RCC 7860 (cell line): Measurements from ENCODE around the gene HECTD3.
"Not testable (repeated sequence)": the region's sequence is repeated elsewhere in the genome, so short reads cannot be mapped to it uniquely, and the experiment has no call there.

ENCODE experiments used
- DNase-seq: peaks from one replicate; pipeline ENCODE4 v3.0.0-alpha.2; 2015; ENCODE audit warnings: low spot score
- FAIRE-seq: peaks from 2 replicates; lab custom pipeline; 2012; peaks lifted over from hg19 to GRCh38; lab: Jason Lieb, UNC

HECTD3 gene

DNA sequence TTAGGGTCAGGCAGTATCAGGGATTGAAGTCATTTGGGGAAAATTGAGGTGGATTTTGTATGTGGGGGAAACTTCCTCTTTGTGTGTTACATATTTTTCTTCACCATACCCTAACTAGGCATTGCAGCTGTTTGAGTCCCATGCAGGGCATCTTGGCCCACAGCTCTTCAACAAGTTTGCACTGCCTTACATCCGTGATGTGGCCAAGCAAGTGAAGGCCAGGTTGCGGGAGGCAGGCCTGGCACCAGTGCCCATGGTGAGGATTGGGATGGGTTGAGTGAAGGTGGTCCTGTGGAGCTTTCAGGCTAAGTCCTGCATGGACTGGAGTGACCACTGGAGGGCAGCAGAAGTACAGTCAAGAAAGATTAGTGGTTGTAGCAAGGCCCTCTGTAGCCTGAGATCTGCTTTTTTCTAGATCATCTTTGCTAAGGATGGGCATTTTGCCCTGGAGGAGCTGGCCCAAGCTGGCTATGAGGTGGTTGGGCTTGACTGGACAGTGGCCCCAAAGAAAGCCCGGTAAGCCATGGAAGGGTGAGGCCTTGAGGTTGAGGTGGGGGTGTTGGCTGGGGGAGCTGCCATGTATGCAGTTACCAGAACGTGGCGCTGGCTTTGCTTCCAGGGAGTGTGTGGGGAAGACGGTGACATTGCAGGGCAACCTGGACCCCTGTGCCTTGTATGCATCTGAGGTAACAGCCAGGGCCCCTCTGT lies 3.4 kb upstream of the HECTD3 start:
- DNase-seq (peak; percentile 63), FAIRE-seq (no peak)

DNA sequence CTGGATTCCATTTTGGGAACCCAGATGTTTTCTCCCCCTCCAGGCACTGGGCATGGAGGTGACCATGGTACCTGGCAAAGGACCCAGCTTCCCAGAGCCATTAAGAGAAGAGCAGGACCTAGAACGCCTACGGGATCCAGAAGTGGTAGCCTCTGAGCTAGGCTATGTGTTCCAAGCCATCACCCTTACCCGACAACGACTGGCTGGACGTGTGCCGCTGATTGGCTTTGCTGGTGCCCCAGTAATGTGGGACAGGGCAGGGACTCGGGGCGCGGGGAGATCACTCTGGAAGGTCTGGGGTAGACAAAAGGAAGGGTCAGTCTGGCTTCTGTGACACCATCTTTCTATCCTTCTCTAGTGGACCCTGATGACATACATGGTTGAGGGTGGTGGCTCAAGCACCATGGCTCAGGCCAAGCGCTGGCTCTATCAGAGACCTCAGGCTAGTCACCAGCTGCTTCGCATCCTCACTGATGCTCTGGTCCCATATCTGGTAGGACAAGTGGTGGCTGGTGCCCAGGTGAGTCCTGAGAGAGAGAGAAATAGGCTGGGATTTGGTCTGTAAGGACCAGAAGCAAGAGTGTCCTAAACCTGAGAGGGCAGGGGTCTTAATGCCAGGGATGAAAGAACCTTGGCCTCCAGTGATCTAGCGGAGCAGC lies 2.6 kb upstream of the HECTD3 start:
- FAIRE-seq (no peak), DNase-seq (no peak)

DNA sequence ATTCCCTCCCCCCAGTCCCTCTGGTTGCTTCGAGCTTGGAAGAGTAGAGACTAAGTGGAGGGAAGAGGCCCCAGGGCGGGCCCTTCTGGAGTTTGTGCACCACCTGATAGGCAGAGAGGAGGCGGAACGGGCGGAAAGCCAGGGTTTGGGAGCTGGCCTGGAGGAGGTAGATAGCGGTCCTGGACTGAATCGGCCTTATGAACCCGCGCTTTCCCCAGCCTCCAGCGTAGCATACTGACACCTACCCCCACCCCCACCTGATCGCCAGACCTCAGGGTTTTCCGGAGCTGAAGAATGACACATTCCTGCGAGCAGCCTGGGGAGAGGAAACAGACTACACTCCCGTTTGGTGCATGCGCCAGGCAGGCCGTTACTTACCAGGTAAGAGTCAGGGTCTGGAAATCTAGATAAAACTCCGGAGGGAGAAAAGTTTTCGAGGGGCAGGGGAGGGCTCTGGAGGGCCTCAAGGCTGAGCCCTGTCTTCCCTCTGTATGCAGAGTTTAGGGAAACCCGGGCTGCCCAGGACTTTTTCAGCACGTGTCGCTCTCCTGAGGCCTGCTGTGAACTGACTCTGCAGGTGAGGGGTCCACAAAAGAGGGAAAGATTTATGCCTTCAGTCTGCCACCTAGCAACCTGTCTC lies 1.6 kb upstream of the HECTD3 start:
- FAIRE-seq, result no peak
- DNase-seq, result peak; percentile 72

DNA sequence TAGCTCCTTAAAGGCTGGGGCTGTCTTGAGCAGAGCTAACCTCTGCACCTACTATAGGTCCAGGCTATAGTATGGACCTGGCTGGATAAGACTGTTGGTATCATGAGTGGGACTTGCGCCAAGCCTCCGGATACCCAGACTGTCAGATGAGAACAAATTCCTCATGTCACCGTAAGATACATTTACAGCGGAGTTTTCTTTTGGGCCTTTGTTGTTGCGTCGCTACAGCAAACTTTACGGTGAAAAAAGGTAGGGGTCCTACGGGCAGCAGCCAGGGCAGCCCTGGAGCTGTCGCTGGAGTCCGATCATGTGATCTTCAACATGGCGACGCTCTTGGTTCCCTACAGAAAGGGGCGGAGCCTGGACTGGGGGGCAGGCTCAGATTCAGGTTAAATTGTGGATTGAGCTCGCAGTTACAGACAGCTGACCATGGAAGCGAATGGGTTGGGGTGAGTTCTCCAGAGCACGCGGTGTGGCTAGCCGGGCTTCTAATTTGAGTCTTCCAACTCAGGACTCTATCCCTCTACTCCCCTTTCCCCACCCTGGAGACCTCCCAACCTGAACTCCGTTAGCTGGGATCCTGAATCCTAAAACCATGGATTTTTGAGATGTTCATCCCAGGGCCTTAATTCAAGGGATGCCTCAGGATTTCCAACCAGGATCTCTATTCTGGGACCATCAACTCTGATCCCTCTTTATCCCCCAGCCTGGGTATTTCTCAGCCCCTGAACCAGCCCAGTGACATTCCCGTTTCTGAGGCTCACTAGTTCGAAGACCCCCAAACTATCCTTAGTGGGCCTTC lies 914 bp upstream of the HECTD3 start, which contains the start of gene UROD:
Gene UROD, plus strand, starts transcription at position 418 of the 802 bp plus-strand sequence. Its CDS starts 12 bp downstream, at position 430.
- peak; percentile 95 for DNase-seq
- FAIRE-seq, result peak; percentile 89

DNA sequence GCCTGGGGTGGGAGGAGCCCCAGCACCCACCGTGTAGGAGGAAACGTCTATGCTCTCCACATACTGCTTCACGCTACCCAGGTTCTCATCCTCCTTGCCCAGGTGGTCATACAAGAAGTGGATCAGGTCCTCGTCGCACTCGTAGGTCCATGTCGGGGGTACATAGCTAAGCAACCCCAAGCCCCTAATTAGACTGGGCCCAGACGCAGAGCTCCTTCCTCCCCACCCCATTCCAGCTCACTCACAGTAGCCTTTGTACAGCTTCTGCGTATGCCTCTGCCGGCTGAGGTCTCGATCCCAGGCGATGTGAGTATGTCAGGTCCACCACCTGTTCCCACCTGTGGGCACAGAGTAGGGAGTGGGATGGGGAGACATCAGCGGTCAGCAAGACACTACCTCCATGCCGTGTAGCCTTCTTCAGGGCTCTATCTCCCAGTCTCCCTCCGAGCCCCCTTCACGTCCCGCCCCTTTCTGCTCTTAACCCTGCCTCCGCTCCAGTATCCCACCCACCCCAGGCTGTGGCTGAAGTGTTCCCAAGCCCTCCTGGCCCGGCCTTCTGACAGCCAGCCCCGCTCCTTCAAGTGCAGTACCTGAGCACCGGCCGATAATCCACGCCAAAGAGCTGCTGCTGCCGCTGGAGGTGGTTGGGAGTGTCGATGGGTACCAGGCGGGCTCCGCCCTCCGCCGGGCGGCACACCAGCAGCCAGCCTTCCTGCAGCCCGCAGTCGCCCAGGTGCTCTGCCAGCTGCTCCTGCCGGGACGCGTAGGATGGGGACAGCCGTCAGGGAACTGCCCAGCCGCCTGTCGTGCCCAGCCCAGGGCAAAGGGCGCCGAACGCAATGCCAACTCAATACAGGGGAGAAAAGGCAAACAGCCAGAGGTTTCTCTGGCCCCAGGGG lies 919 bp downstream of the HECTD3 start:
- no peak for DNase-seq
- no peak for FAIRE-seq

DNA sequence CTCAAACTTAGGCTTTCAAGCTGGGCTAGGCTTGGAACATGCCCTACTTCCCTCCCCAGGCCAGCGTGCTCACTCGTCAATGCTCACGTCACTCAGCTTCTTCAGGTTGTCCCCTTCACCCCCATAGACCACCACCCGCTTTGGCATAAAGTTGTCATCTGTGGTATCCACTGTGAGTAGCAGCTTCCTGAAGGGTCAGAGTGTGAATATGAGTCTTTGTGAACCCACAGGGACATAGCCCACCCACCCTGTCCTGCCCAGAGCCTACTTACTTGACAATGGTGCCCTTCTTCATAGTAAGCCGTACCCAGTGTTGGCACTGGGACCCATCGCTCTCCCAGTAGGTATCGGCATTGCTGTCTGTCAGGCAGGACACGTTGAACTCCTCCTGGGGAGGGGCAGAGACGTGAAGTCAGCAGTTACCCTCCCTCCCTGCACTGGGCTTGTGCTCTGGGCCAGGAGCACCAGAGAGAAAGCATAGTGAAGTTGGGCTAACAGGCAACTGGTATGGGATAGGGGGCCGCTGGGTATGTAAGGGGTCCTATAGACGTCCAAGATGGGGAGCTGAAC lies 1.7 kb downstream of the HECTD3 start:
- DNase-seq (no peak), FAIRE-seq (no peak)

DNA sequence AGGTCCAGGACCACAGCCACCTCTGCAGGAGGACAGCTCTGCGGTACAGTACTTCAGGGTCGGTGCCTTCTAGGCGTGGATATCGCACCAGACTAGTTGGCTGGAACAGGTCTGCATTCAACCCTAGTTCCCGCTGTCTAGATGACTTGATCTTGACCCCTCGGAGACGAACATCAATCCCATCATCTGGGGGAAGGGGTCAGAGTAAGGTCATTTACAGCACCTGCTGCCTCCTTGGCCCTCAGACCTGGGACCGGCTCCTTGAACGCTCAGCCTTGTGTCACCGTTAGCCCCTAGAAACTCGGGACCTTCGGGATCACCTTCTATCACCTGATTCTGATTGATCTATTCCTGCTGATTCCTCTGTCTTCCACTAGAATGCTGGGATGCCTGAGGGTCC lies 2.6 kb downstream of the HECTD3 start:
- DNase-seq (no peak), FAIRE-seq (no peak)

DNA sequence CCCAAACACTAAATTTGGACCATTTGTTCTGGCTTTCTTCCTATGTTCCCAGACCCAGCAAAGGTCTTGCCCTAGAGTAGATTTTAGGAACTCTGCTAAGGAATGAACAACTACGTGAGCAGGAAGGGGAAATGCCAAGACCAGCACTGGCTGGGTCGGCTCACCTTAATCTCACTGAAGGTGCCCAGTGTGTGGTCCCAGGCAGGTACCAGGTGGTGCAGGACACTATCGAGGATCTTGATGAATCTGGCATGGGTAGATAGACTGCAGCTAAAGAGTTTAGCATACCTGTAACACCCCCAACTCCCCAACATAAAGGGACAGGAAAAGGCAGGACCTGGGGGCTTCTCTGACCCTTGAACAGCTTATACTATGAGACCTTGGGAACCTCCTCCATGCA lies 3.0 kb downstream of the HECTD3 start:
- DNase-seq (no peak), FAIRE-seq (no peak)

DNA sequence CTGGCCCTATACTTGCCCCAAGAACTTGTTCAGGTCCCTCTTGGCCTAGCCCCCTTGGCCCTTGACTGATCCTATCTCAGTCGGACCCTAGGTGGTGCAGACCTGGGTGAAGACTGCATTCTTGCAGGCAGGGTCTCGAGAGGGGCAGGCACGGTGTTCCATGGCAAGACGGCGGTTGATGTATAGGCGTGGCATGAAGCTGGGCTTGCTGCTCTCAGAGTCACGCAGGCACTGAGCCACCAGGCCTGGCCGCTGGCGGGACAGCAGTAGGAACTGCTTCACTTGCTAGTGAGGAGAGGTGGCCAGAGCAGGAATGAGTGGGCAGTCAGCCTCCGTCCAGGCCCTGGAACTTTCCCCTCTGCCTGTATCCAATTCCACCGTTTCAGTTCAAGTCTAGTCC lies 3.8 kb downstream of the HECTD3 start:
- FAIRE-seq (no peak), DNase-seq (no peak)

DNA sequence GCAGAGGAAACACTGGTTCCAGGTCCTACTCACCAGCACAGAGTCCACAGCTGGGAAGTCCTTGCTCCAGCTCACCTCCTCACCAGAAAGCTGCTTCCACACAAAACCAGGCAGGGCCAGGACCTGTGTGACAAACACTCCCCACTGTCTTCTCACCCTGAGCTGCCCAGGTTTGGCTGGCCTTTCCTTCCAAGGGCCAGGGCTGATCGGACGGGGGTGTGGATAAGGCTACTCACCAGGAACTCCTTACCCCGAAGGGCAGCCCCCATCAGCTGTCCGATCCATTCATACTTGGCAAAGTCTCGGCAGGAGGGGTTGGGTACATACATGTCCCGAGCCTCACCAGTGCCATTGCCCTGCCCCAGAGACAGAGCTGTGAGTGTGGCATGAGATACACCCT lies 5.4 kb downstream of the HECTD3 start:
- no peak for FAIRE-seq
- no peak for DNase-seq

DNA sequence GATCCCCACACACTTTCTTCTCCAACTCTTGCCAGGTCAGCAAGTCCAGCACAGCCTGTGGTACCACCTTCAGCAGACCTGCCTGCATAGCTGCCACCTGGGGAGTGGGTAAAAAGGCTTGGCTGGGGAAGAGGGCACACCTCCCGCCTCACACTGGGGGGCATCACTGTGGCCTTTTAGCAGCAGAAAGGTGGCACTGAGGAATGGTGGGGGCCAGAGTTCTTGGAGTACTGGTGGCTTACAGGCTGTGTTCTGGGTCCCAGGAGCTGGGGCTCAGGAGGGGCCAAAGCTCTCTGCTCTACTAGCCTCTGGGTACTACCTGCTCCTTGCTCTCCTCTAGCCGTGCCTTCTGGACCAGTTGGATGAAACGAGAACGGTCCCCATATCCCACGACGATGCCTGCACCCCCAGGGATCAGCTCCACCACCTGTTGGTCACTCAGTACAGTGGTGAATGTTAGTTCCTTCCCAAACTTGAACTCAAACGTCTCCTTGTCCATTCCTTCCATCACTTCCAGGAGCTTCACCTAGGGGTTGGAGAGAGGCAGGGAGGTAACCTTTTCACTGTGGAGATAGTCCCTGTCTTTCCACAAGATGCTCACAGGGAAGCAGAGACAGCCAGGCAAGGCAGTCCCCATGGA lies 6.7 kb downstream of the HECTD3 start:
- DNase-seq, result no peak
- no peak for FAIRE-seq

DNA sequence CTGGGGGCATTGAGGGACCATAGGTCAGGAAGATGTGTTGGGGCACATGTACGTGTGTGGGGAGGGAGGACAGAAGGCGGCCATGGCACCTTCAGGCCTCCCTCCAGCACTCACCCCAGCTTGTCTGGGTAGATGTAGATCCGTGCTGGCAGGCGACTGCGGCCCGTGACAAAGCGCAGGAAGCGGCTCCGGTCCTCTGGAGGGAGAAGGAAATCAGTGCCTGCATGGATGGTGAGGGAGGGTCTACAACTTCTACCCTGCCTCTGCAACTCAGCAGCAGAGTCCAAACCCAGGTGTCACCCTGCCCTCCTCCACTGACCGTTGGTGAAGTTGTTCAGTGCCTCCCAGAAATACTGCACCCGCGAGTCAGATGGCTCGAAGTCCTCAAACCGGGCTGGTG lies 7.4 kb downstream of the HECTD3 start:
- FAIRE-seq, result no peak
- no peak for DNase-seq

DNA sequence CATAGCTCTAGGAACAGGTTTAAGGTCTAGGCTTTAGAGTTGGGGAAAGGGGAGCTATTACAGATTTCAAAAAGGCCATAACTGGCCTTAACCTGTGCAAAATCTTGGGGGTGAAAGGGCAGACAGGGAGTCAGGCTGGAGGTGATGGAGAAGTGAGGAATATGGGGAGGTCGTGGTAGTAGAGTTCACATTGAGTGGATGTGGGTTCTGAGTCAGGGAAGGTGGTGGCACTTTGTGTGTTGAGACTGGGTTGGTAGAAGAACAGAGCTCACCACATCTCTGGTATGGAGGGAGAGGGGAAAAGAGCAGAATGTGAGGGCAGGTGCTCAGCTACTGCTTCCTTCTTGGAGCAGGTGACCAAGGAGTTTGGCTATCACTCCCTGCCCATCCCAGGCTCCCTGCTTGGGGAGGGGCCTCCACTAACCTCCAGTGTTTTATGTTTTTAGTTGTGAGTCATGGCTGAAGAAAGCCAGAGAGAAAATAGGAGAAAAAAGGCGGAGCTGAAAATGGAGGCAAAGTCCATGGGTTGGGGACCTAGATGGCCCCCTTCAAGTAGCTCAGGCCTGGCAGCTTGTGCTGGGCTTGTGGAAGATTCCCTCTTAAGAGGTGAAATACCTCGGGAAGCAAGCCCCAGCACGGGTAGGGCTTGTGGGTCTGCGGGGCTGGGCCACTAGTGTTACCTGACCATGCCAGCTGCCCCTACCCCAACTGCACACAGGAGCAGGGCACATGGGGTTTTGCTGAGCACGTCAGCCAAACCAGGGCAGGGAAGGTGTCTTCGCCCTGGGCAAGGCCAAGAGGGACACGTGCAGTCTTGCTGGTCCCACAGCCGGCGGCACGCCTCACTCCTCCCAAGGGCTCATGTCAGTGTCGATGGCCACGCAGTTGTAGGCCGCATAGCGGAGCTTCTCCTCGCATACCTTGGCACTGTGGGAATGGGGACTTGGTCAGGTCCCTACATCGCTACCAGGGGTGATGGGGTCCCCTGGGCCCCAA lies 8.2 kb downstream of the HECTD3 start:
- DNase-seq, result no peak
- no peak for FAIRE-seq

DNA sequence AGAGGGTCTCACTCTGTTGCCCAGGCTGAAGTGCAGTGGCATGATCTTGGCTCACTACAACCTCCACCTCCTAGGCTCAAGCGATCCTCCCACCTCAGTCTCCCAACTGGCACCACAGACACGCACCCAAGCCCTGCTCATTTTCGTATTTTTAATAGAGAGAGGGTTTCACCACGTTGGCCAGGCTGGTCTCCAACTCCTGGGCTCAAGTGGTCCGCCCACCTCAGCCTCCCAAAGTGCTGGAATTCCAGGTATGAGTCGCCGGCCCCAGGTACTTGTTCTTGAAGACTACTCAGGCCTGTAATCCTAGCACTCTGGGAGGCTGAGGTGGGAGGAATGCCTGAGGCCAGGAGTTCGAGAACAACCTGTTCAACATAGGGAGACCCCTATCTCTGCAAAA lies 9.5 kb downstream of the HECTD3 start:
- DNase-seq, FAIRE-seq: not testable (repeated sequence)

DNA sequence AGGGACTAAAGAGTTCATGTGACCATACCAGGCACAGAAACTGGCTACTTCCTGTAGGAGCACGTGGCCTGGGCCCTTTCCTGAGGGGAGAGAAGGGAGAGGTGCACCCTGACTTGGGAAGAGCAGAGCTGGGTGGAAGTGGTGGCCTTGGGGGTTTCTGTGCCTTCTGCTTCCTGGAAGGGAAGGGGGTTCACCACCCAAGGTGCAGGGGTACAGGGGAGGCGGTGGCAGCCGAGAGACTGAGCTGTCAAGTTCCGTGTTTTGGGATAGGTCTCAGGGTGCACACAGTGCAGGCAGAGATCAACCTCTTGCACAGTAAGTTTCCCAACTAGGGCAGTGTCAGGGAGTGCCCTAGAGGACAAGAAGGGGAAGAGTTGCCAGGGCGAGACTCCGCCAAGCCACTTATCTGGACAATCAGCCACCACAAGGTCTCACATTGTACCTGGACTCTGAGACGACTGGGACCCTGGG lies 10.1 kb downstream of the HECTD3 start:
- FAIRE-seq, result no peak
- no peak for DNase-seq

DNA sequence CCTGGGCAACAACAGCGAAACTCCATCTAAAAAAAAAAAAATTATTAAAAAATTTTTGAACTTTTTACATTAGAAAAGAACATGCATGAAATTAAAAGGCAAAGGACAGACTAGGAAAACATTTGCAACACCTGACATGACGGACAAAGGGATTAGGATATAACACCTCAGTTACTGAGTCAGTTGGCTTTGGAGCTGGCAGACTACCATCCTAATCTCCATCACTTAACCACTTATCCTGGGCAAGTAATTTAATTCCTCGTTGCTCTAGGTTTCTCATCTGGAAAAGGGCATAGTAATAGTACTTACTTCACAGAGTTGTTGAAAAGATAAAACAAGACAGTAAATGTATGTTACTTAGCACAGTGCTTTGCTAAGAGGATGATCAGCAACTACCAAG lies 11.9 kb downstream of the HECTD3 start:
- FAIRE-seq, result no peak
- DNase-seq, result no peak

DNA sequence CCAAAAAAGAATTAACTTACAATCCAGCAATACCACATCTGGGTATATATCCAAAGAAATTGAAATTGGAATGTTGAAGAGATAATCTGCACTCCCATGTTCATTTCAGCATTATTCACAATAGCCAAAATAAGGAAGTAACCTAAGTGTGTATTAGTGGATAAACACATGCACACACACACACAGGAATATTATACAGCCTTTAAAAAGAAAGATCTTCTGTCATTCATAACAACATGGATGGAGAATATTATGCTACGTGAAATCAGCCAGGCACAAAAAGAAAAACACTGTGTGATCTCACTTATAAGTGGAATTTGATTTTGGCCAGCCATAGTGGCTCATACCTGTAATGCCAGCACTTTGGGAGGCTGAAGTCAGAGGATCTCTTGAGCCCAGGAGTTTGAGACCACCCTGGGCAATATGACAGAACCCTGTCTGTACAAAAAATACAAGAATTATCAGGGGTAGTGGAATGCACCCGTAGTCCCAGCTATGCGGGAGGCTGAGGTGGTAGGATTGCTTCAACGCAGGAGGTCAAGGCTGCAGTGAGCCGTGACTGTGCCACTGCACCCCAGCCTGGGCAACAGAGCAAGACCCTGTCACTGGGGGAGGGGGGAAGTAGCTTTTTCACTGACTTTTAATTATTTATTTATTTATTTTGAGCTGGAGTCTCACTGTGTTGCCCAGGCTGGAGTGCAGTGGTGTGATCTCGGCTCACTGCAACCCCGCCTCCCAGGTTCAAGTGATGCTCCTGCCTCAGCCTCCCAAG lies 15.5 kb downstream of the HECTD3 start:
- no peak for FAIRE-seq

More for the DNA sequence above, 15.5 kb downstream of the HECTD3 start:
- no peak for DNase-seq
